ENCODE data around the gene NUP54. TPM values are rescaled to one million over a fixed set of nuclear protein-coding genes. Genes with fewer than 3 reads are reported as not detected.
A peak's percentile ranks its signal among the peaks of the same experiment; 100 is the strongest.

NUP54 gene
- total RNA-seq, 2 donors from 2014 or later = 13.7 to 14.9 TPM

DNA sequence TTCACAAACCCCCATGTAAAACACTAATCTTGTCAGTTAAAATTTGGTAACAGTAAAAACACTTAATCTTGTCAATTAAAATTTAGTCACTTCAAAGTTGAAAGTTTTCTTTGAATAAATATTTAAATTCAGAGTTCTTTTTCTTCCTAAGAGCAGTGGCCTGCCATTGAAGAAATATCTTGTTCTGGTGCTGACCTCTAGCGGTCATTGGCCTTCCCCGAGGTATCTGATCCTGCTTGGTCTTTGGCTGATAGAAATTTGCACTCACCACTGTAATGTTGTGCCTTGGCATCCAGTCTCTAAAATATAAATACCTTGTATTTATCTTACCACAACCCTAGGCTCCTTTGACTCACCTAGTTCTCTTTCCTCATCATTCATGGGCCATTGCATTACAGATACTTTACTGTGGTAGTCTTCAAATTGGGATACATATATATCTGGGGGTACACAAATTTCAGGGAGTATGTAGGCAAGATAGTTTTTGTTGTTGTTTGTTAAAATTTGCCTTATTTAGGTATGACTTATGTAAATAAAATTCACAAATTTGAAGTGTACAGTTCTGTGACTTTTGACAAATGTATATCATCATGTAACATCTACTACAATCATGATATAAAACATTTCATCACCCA is 80.4 kb downstream of the NUP54 start:
- Histone ChIP-seq H3K4me3 (no peak overlapping the region), H3K27me3 (no peaks in the 10 kb centered on the region), H3K36me3 (no peaks in the 10 kb centered on the region), H3K27ac (no peak overlapping the region), H3K9me3 (no peaks in the 10 kb centered on the region), H3K4me1 (no peaks in the 10 kb centered on the region)
- DNase-seq (ENCODE audit: low spot score) = peak; percentile 74
- TF ChIP-seq, protein P1, sequence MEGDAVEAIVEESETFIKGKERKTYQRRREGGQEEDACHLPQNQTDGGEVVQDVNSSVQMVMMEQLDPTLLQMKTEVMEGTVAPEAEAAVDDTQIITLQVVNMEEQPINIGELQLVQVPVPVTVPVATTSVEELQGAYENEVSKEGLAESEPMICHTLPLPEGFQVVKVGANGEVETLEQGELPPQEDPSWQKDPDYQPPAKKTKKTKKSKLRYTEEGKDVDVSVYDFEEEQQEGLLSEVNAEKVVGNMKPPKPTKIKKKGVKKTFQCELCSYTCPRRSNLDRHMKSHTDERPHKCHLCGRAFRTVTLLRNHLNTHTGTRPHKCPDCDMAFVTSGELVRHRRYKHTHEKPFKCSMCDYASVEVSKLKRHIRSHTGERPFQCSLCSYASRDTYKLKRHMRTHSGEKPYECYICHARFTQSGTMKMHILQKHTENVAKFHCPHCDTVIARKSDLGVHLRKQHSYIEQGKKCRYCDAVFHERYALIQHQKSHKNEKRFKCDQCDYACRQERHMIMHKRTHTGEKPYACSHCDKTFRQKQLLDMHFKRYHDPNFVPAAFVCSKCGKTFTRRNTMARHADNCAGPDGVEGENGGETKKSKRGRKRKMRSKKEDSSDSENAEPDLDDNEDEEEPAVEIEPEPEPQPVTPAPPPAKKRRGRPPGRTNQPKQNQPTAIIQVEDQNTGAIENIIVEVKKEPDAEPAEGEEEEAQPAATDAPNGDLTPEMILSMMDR (IDR thresholded peaks at IDR 0.05) = peak; percentile 77 to 82

DNA sequence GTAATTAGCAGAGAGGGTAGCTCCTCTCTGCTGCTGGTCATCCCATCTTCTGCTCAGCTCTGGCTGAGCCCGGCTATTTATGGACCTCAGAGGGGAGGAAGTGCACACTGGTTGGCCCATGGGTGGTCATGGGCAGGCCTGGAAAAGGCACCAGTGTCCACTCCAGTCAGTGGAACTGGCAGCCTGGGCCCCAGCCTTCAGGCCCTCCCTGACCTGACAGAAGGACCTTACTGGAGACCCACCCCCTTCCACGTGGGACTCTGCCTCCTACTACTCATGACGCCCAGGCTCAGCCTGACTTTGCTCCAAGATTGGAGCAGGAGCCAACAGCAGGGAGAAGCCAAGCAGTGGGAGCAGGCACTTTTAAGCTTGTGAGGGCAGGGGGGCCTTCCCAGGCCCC is 81.7 kb downstream of the NUP54 start:
- Histone ChIP-seq H3K4me1 (no peaks in the 10 kb centered on the region), H3K36me3 (no peaks in the 10 kb centered on the region), H3K27ac (no peak overlapping the region), H3K27me3 (no peaks in the 10 kb centered on the region), H3K4me3 (no peak overlapping the region), H3K9me3 (no peaks in the 10 kb centered on the region)
- DNase-seq (ENCODE audit: low spot score) = no peak
- TF ChIP-seq, protein P1 (IDR thresholded peaks at IDR 0.05) = no peak

Other genes with a start within 250 kb of the NUP54 start
- gene PPEF2, start 245.9 kb downstream of the NUP54 start, total RNA-seq = not detected
- 10 to 100 TPM; 39.5 to 54.6 TPM for gene NAAA, start 207.4 kb downstream of the NUP54 start, total RNA-seq
- gene SDAD1, start 157.5 kb downstream of the NUP54 start, total RNA-seq = 10 to 100 TPM; 22.1 to 22.6 TPM
- gene CXCL9, start 140.9 kb downstream of the NUP54 start, total RNA-seq = 1 to 10 TPM; 1.0 to 2.6 TPM
- under 1 TPM in 1 of 2 donors, not detected in 1; 0.28 TPM for gene CXCL10, start 124.9 kb downstream of the NUP54 start, total RNA-seq
- not detected for gene CXCL11, start 112.3 kb downstream of the NUP54 start, total RNA-seq
- 100 to 1,000 TPM in 1 of 2 donors, 10 to 100 TPM in 1; 75.6 to 139 TPM for gene ART3, start 73.7 kb downstream of the NUP54 start, total RNA-seq
- 100 to 1,000 TPM in 1 of 2 donors, 10 to 100 TPM in 1; 86.4 to 103 TPM for gene SCARB2, start 65.4 kb upstream of the NUP54 start, total RNA-seq
- 1 to 10 TPM; 1.0 to 2.2 TPM for gene FAM47E, start 103.3 kb upstream of the NUP54 start, total RNA-seq
- 10 to 100 TPM; 25.3 to 28.4 TPM for gene STBD1, start 158.3 kb upstream of the NUP54 start, total RNA-seq

Measured in right atrium auricular region (tissue), 2 donors.